H1 (cell line): Measurements from ENCODE around the gene HHAT. TPM values are rescaled to one million over a fixed set of nuclear protein-coding genes. Genes with fewer than 3 reads are reported as not detected.

Source experiments
- CTCF ChIA-PET: fragments of 300-600 bp; sonication (Branson Sonifier 250); formaldehyde crosslinking; loops from one replicate; lab custom pipeline; 2021; ENCODE audit not compliant: partially characterized antibody; lab: Charles Lee
- POLR2A ChIA-PET: fragments of 300-600 bp; sonication (Branson Sonifier 250); formaldehyde crosslinking; loops from one replicate; lab custom pipeline; 2021; ENCODE audit warnings: inconsistent platforms; ENCODE audit not compliant: partially characterized antibody; lab: Charles Lee
- DNase-seq, 2 experiments: peaks; one replicate each; pipeline versions ENCODE4 v3.0.0 to v3.0.0-alpha.2; 2010 to 2022; ENCODE audit warnings: low spot score in 2 of 2, low read depth in 1 of 2, mixed read lengths in 1 of 2
- FAIRE-seq: peaks from 2 replicates; lab custom pipeline; 2011; peaks lifted over from hg19 to GRCh38; lab: Jason Lieb, UNC
- H2AFZ ChIP-seq: 2 replicates; pipeline ENCODE4 v1.8.1; 2012; ENCODE audit warnings: low read length, inconsistent platforms
- H2AK5ac ChIP-seq: 2 replicates; pipeline ENCODE4 v1.6.1; 2013; ENCODE audit warnings: low read depth, low read length
- H2BK120ac ChIP-seq: replicated peaks from 2 replicates; pipeline ENCODE3; 2013; ENCODE audit warnings: low read depth, low read length, inconsistent platforms
- H2BK12ac ChIP-seq: 2 replicates; pipeline ENCODE4 v1.6.1; 2013; ENCODE audit warnings: low read depth, low read length
- H2BK15ac ChIP-seq: 2 replicates; pipeline ENCODE4 v1.6.1; 2013; ENCODE audit warnings: low read length
- H2BK20ac ChIP-seq: 2 replicates; pipeline ENCODE4 v1.6.1; 2013; ENCODE audit warnings: low read length
- H2BK5ac ChIP-seq: 2 replicates; pipeline ENCODE4 v1.6.1; 2013; ENCODE audit warnings: low read depth, low read length
- H3K14ac ChIP-seq: 2 replicates; pipeline ENCODE4 v1.6.1; 2013; ENCODE audit warnings: inconsistent platforms; ENCODE audit not compliant: insufficient read length
- H3K18ac ChIP-seq: 2 replicates; pipeline ENCODE4 v1.6.1; 2013; ENCODE audit warnings: low read length; ENCODE audit errors: extremely low read depth
- H3K23ac ChIP-seq: 2 replicates; pipeline ENCODE4 v1.6.1; 2013; ENCODE audit warnings: inconsistent platforms; ENCODE audit not compliant: insufficient read length
- H3K23me2 ChIP-seq: 2 replicates; pipeline ENCODE4 v1.6.1; 2013; ENCODE audit warnings: low read depth, low read length
- H3K27ac ChIP-seq: 2 replicates; pipeline ENCODE4 v1.6.1; 2011; ENCODE audit warnings: low read depth, low read length, inconsistent platforms
- H3K27me3 ChIP-seq, 4 experiments: replicated peaks in 1 of 4; 1 replicate in 1 of 4; 2 replicates in 3 of 4; pipeline versions ENCODE4 v1.6.1 to v1.8.1; 2011 to 2013; ENCODE audit warnings: low read length in 3 of 4, mild to moderate bottlenecking in 3 of 4, inconsistent platforms in 2 of 4, mixed read lengths in 2 of 4, moderate library complexity in 1 of 4; ENCODE audit not compliant: control insufficient read depth in 3 of 4, insufficient read depth in 3 of 4; ENCODE audit errors: extremely low read depth in 1 of 4
- H3K36me3 ChIP-seq, 4 experiments: 2 replicates each; pipeline versions ENCODE4 v1.6.1 to v1.8.1; 2011 to 2013; ENCODE audit warnings: mild to moderate bottlenecking in 4 of 4, low read length in 3 of 4, moderate library complexity in 2 of 4, control low read depth in 1 of 4, inconsistent platforms in 1 of 4; ENCODE audit not compliant: insufficient read depth in 4 of 4, control insufficient read depth in 2 of 4
- H3K4ac ChIP-seq: replicated peaks from 2 replicates; pipeline ENCODE3; 2013; ENCODE audit warnings: low read length, low read depth, mixed read lengths, inconsistent platforms; ENCODE audit not compliant: insufficient read length
- H3K4me1 ChIP-seq, 4 experiments: replicated peaks in 1 of 4; 1 replicate in 1 of 4; 2 replicates in 3 of 4; pipeline versions ENCODE4 v1.6.1 to v1.8.1; 2011 to 2013; ENCODE audit warnings: low read length in 3 of 4, inconsistent platforms in 2 of 4, mixed read lengths in 1 of 4; ENCODE audit not compliant: insufficient read depth in 4 of 4, control insufficient read depth in 3 of 4
- H3K4me2 ChIP-seq, 2 experiments: 2 replicates each; pipeline versions ENCODE4 v1.6.1 to v1.8.1; 2011 to 2013; ENCODE audit warnings: low read depth in 2 of 2, low read length in 2 of 2, control low read depth in 1 of 2, inconsistent platforms in 1 of 2, mild to moderate bottlenecking in 1 of 2; ENCODE audit not compliant: insufficient read depth in 1 of 2
- H3K4me3 ChIP-seq, 4 experiments: fragments of 200-600, 300-600 bp in 1 of 4; sonication (generic), shearing (Covaris generic), sonication (Bioruptor Twin) in 1 of 4; 2 replicates each; pipeline versions ENCODE4 v1.5.1 to v1.8.1; 2011 to 2016; ENCODE audit warnings: low read length in 4 of 4, low read depth in 3 of 4, control low read depth in 2 of 4, inconsistent platforms in 2 of 4, mild to moderate bottlenecking in 2 of 4, mixed read lengths in 1 of 4, moderate library complexity in 1 of 4; ENCODE audit not compliant: insufficient read depth in 2 of 4; ENCODE audit errors: extremely low read depth in 1 of 4
- H3K56ac ChIP-seq: replicated peaks from 2 replicates; pipeline ENCODE3; 2013; ENCODE audit warnings: low read depth, mild to moderate bottlenecking, mixed read lengths, low read length, inconsistent platforms; ENCODE audit not compliant: insufficient read length
- H3K79me1 ChIP-seq: 2 replicates; pipeline ENCODE4 v1.6.1; 2013; ENCODE audit warnings: low read depth, low read length, control low read depth
- H3K79me2 ChIP-seq, 2 experiments: 2 replicates each; pipeline versions ENCODE4 v1.6.1 to v1.8.1; 2012 to 2013; ENCODE audit warnings: low read length in 2 of 2, mild to moderate bottlenecking in 2 of 2, inconsistent platforms in 1 of 2; ENCODE audit not compliant: insufficient read depth in 2 of 2, control insufficient read depth in 1 of 2
- H3K9ac ChIP-seq, 4 experiments: replicated peaks in 1 of 4; 1 replicate in 1 of 4; 2 replicates in 3 of 4; pipeline versions ENCODE4 v1.6.1 to v1.8.1; 2011 to 2013; ENCODE audit warnings: low read depth in 3 of 4, low read length in 3 of 4, control low read depth in 2 of 4, mild to moderate bottlenecking in 2 of 4, moderate library complexity in 2 of 4, inconsistent platforms in 1 of 4; ENCODE audit errors: extremely low read depth in 1 of 4
- H3K9me3 ChIP-seq, 2 experiments: 2 replicates each; pipeline versions ENCODE4 v1.6.1 to v1.8.1; 2012 to 2013; ENCODE audit warnings: mild to moderate bottlenecking in 2 of 2, moderate library complexity in 2 of 2, control low read depth in 1 of 2, inconsistent platforms in 1 of 2, low read depth in 1 of 2, low read length in 1 of 2, mixed read lengths in 1 of 2; ENCODE audit not compliant: insufficient read depth in 2 of 2
- H4K20me1 ChIP-seq, 2 experiments: replicated peaks in 1 of 2; 2 replicates each; pipeline versions ENCODE3 to v1.8.1; 2011 to 2013; ENCODE audit warnings: inconsistent platforms in 2 of 2, low read length in 2 of 2, mild to moderate bottlenecking in 1 of 2; ENCODE audit not compliant: insufficient read depth in 2 of 2, control insufficient read depth in 1 of 2
- H4K5ac ChIP-seq: 2 replicates; pipeline ENCODE4 v1.6.1; 2013; ENCODE audit warnings: low read length, low read depth, mixed read lengths, inconsistent platforms; ENCODE audit not compliant: insufficient read length
- H4K8ac ChIP-seq: 2 replicates; pipeline ENCODE4 v1.8.0; 2013; ENCODE audit warnings: mild to moderate bottlenecking, moderate library complexity, low read length, inconsistent platforms; ENCODE audit not compliant: insufficient read depth; ENCODE audit errors: extremely low read depth
- H4K91ac ChIP-seq: replicated peaks from 2 replicates; pipeline ENCODE3; 2013; ENCODE audit warnings: low read length, mixed read lengths, inconsistent platforms; ENCODE audit not compliant: insufficient read length
- ASH2L ChIP-seq: fragments of 200-600, 300-600 bp; sonication (generic); IDR thresholded peaks from one replicate; pipeline ENCODE4 v1.7.1; 2017; ENCODE audit warnings: low read length
- CHD1 ChIP-seq: IDR thresholded peaks from 2 replicates; pipeline ENCODE4 v1.6.1; 2012; ENCODE audit warnings: low read depth, low read length, improper control_type of control experiment
- CREB1 ChIP-seq: IDR thresholded peaks from 2 replicates; pipeline ENCODE4 v1.6.1; 2012; ENCODE audit warnings: inconsistent platforms
- EZH2 ChIP-seq: fragments of 200-600 bp; sonication (generic); IDR thresholded peaks from 2 replicates; pipeline ENCODE4 v1.7.1; 2012; ENCODE audit warnings: low read depth, mild to moderate bottlenecking, moderate library complexity, low read length, inconsistent platforms; ENCODE audit not compliant: severe bottlenecking
- JUND ChIP-seq: IDR thresholded peaks from 2 replicates; pipeline ENCODE4 v1.6.1; 2011; ENCODE audit warnings: mild to moderate bottlenecking, improper control_type of control experiment, low read length
- SP1 ChIP-seq: IDR thresholded peaks from 2 replicates; pipeline ENCODE4 v1.6.1; 2011; ENCODE audit warnings: low read depth, low read length
- ZNF274 ChIP-seq: IDR thresholded peaks from 2 replicates; pipeline ENCODE4 v1.7.0; 2012; ENCODE audit warnings: low read length, borderline replicate concordance; ENCODE audit errors: extremely low read depth
- WGBS, 2 experiments: shearing (Covaris generic) in 1 of 2; methylation state at CpG; one replicate each; pipeline versions ENCODE4 v1.1.6 to v1.1.7; 2013 to 2015; ENCODE audit warnings: low lambda C conversion rate in 2 of 2, mixed read lengths in 2 of 2, inconsistent platforms in 1 of 2, low coverage in 1 of 2, missing lambda C conversion rate in 1 of 2; ENCODE audit not compliant: insufficient replicate concordance in 2 of 2, insufficient coverage in 1 of 2, insufficient read length in 1 of 2; ENCODE audit errors: extremely low coverage in 1 of 2, missing lambda C conversion rate in 1 of 2; 5-methylcytosine and 5-hydroxymethylcytosine counted together
- polyA plus RNA-seq, 7 experiments: library from polyadenylated mRNA; depleted of rRNA in 3 of 7; stranded (reverse) in 5 of 7; unstranded in 2 of 7; fragments of >200 nt in 5 of 7; fragments of 200-250 nt in 2 of 7; gene quantifications; 1 replicate in 5 of 7; 2 replicates in 1 of 7; 4 replicates in 1 of 7; pipeline versions ENCODE4 v1.2.1 to v1.2.3, GENCODE V29; 2011 to 2013; ENCODE audit warnings: missing spikeins in 2 of 7, mixed read lengths in 2 of 7
- total RNA-seq: library from RNA; stranded (reverse); fragmentation: NEBNext Ultra II Directional; extraction: Animal tissue kit (Norgen Biotek cat#: 25700); gene quantifications from 2 replicates; pipeline ENCODE4 v1.2.1, GENCODE V29; 2021
- TF ChIP-seq, protein P1 (sequence below): IDR thresholded peaks from 2 replicates; pipeline ENCODE4 v1.6.1; 2011; ENCODE audit warnings: low read length, improper control_type of control experiment

The HHAT gene
- total and polyA plus RNA-seq, 2 of the 8 experiments (the other 6 are each of a cell fraction or from before 2014, with no cell fraction given), result 0.15 to 0.51 TPM

DNA sequence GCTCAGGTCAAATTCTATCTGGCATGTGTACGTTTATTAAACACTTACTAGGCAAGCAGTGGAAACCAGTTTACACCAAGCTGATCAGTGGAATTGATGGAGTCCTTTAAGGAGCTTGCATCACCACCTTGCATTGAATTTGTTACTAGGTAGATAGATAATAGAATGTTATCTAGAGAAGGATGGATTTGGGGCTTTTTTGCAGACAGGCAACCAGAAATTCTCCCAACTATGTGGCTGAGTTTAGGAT is 44.9 kb downstream of the HHAT start:
- H3K4me1 ChIP-seq, result peaks cover 7 to 24% (median 18%) of the 10 kb centered on the region in 4 experiments
- no peak overlapping the region for H2AFZ ChIP-seq
- H2BK5ac ChIP-seq, result peak overlapping the region; percentile 21; the same call in 1 of the 2 replicates
- H3K79me2 ChIP-seq, result no peaks in the 10 kb centered on the region
- H3K18ac ChIP-seq, result peak overlapping the region; percentile 7; the same call in 1 of the 2 replicates
- H3K4ac ChIP-seq, result no peak overlapping the region
- H3K56ac ChIP-seq, result no peak overlapping the region
- peak overlapping the region; percentile 72 for H4K91ac ChIP-seq
- H4K20me1 ChIP-seq, result no peaks in the 10 kb centered on the region
- no peak overlapping the region for H2BK20ac ChIP-seq
- H3K27me3 ChIP-seq, result peaks cover 0 to 5% (median 2%) of the 10 kb centered on the region in 4 experiments; a peak in 1 of 7 replicates
- peak overlapping the region; percentile 77; the same call in 1 of the 2 replicates for H2BK12ac ChIP-seq
- DNase-seq, result no peak
- WGBS, 2 experiments, result 41% methylated on average over 1 of the region's 1 CpG; no CpG with 5 or more reads in 1 of the 2 experiments
- no peaks in the 10 kb centered on the region for H3K9me3 ChIP-seq
- no peak overlapping the region for H3K23ac ChIP-seq
- no peak for FAIRE-seq
- H3K4me2 ChIP-seq, result peak overlapping the region; percentile 41 to 42
- no peak overlapping the region for H4K5ac ChIP-seq
- no peak overlapping the region for H3K9ac ChIP-seq
- H2BK120ac ChIP-seq, result no peak overlapping the region
- POLR2A ChIA-PET, result interaction anchor here (0.6 to 5.9 kb wide), 114 partner anchors 11 to 1302 kb away, joined by 3 to 197 read pairs (median 4); partner anchors contain the start of genes HHAT, IRF6, KCNH1 and NEK2
- no peak overlapping the region for H4K8ac ChIP-seq
- CTCF ChIA-PET, result interaction anchor here (0.6 to 10.6 kb wide), 14 partner anchors 9 to 884 kb away, joined by 3 to 179 read pairs (median 4); no protein-coding TSS in a partner anchor
- H2BK15ac ChIP-seq, result no peak overlapping the region
- H3K36me3 ChIP-seq, result no peaks in the 10 kb centered on the region
- H3K27ac ChIP-seq, result no peak overlapping the region
- no peaks in the 10 kb centered on the region for H3K79me1 ChIP-seq
- no peak overlapping the region for H3K14ac ChIP-seq
- H2AK5ac ChIP-seq, result no peak overlapping the region
- peak overlapping the region in 1 of 4 experiments; percentile 33; a peak in 1 of 8 replicates for H3K4me3 ChIP-seq
- no peaks in the 10 kb centered on the region for H3K23me2 ChIP-seq
- TF ChIP-seq ZNF274 (no peak), EZH2 (no peak), CHD1 (no peak), CREB1 (no peak), SP1 (no peak), ASH2L (peak; percentile 8), JUND (no peak)
- TF ChIP-seq, protein P1, sequence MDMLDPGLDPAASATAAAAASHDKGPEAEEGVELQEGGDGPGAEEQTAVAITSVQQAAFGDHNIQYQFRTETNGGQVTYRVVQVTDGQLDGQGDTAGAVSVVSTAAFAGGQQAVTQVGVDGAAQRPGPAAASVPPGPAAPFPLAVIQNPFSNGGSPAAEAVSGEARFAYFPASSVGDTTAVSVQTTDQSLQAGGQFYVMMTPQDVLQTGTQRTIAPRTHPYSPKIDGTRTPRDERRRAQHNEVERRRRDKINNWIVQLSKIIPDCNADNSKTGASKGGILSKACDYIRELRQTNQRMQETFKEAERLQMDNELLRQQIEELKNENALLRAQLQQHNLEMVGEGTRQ, result no peak
